ENCODE results near the gene ATRN. TPM values are rescaled to one million over a fixed set of nuclear protein-coding genes. Genes with fewer than 3 reads are reported as not detected.

Gene ATRN
- total and polyA plus RNA-seq, 2 of the 8 experiments (the other 6 are each of a cell fraction or from before 2014, with no cell fraction given), result 12.0 to 17.4 TPM

DNA sequence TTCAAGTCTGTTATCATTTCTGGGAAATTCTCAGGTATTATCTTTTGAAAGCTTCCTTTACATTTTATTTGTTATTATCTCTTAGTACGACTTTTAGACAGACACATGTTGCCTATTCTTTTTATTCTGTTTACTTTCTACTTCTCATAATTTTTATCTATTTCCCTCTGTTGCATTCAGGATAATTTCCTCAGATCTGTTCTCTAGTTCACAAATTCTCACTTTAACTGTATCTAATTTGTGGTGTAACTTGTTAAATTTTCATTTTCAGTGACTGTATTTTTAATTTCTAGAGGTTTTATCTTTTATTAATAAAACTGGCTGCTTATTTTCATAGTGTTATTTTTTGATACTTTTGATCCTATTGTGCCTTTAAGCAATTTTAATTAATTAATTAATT is 16.0 kb downstream of the ATRN start (continued):
- TF ChIP-seq SP4 (IDR thresholded peaks at IDR 0.05; ENCODE audit: low read length) (no peak), CBX5 (IDR thresholded peaks at IDR 0.05; ENCODE audit: low read depth, low read length) (no peak)

Measured in H1 (cell line).